VCaP (cell line): ENCODE measurements around the gene LIPT2.
A peak's percentile ranks its signal among the peaks of the same experiment; 100 is the strongest.
"Not testable (repeated sequence)": the region's sequence is repeated elsewhere in the genome, so short reads cannot be mapped to it uniquely, and the experiment has no call there.

Experiments used
- H3K27ac ChIP-seq: fragments of 450-650 bp; 2 replicates; pipeline ENCODE4 v1.5.1; 2017
- TF ChIP-seq, protein P1 (sequence below): fragments of 450-650 bp; conservative IDR thresholded peaks from 2 replicates; pipeline ENCODE4 v1.5.1; 2017; ENCODE audit warnings: mild to moderate bottlenecking, moderate library complexity

The LIPT2 gene

DNA sequence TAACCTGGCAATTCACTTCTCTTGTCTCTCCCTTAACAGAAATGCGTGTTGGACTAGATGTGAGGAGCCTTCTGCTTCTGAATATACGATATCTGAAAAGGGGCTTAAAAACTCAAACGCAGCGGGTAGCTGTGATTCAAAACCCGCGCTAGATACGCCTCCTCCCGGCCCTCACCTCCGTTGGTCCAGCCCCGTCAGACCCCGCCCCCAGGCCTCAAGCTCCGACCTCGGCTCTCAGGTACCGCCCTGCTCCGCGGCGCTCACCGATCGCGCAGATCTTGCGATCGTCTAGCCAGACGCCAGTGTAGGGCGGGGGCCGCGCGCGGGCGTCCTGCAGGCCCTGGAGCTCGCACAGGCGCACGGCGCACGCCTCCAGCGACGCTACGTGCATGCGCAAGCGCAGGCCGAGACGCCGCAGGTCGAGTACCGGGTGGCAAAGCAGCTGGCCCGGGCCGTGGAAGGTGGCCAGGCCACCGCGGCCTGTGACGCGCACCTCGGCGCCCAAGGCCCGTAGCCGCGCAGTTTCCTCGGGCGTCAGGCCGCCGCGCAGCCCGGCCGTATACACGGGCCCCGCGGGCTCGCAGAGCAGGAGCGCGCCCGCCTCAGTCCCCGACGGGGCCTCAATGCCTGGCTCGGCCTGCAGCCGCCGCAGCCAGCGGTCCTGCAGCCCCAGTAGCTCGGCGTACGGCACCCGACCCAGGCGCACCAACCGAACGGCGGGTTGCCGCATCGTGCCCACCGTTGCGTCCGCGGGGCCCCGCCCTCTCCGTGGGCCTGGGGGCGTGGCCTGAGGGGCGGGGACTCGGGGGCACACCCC, at the start of gene LIPT2:
Gene LIPT2 (minus strand): TSS at position 751 of the 817 bp plus-strand sequence. CDS start 21 bp downstream, at position 730.
- peak within 1 kb of the TSS; percentile 99 for H3K27ac ChIP-seq
- TF ChIP-seq, protein P1, sequence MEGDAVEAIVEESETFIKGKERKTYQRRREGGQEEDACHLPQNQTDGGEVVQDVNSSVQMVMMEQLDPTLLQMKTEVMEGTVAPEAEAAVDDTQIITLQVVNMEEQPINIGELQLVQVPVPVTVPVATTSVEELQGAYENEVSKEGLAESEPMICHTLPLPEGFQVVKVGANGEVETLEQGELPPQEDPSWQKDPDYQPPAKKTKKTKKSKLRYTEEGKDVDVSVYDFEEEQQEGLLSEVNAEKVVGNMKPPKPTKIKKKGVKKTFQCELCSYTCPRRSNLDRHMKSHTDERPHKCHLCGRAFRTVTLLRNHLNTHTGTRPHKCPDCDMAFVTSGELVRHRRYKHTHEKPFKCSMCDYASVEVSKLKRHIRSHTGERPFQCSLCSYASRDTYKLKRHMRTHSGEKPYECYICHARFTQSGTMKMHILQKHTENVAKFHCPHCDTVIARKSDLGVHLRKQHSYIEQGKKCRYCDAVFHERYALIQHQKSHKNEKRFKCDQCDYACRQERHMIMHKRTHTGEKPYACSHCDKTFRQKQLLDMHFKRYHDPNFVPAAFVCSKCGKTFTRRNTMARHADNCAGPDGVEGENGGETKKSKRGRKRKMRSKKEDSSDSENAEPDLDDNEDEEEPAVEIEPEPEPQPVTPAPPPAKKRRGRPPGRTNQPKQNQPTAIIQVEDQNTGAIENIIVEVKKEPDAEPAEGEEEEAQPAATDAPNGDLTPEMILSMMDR: no peak

DNA sequence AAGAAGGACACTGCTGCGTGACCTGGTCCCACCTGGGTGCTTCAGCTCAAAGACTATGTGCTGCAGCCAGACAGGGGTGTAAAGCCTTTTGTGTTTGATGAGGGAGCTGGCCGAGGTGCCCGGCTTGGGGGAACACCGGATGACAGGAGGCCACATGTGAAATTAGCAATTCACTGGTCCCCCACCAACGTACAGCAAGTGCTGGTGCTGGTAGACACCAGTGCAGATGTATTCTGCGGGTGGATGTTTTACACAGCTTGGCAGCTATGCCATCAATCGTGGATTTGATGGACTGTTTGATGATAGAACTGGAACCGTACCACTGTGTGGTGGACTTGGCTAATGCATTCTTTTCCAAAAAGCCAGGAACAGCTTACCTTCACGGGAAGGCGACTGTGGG, 47.9 kb upstream of the LIPT2 start:
- H3K27ac ChIP-seq: no peak overlapping the region
- TF ChIP-seq, protein P1: no peak

DNA sequence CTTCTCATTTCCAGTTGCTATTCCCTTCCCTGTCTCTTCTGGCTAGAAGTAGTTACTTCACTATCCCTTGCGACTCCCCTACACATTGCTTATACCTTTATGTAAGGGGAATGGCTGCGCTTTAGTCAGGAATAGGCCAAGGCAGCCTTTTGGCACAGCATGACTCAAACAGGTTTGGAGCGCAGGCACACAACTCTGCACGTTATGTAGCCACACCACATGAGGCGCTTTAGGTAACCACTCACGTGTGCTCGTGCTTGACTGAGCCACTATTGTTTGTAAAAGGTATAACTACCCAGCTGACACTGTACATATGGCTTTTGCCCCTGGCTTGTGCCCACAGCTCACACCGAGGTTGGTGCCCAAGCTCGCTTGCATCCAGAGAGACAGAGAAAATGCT, 46.7 kb upstream of the LIPT2 start:
- no peak overlapping the region for H3K27ac ChIP-seq
- TF ChIP-seq, protein P1: no peak

DNA sequence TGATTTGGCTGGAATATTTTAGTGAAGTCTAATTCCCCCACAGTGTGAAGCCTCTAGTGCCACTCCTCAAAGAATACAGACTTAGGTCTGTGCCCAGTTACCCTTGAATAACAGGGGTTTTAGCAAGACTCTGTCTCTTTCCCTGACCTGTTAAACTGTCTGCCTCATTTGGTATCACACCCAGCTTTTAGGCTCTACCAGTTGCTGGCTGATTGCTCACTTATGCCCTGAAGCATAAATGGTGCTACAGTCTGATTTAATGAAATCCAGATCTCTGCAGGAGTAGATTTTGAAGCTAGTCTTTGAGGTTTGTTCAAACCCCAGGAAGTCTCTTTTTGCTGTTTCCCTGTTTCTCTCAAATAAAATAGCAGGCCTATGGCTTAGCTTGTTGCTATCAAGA, 45.2 kb upstream of the LIPT2 start:
- TF ChIP-seq, protein P1: no peak
- no peak overlapping the region for H3K27ac ChIP-seq

DNA sequence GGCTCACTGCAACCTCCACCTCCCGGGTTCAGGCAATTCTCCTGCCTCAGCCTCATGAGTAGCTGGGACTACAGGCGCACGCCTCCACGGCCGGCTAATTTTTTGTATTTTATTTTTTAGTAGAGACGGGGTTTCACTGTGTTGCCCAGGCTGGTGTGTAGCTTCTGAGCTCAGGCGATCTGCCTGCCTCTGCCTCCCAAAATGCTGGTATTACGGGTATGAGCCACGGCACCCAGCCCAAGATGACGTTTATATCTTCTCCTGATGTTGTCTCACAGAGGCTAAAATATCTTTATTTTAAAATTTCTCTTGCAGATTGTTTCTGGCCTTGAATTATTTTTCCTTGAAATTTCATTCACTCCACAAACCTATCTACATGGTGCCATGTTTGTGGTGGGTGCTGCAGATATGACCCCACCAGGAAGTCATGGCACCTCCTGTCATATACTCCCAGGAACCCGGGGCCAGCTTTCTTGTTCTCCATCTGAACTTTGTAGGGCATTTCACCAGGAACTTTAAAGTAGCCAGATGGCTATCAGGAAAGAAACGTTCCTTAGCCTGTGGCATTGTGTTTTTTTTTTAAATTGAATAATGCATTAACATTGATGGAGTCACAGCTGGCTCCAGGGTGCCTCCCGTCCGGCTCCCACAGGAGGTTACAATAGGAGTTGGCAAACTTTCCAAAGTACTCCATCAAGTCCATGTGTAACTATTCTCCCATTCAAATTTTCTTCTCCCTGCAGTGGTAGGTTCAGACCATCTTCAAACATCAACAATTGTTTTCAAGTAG, 42.0 kb upstream of the LIPT2 start:
- TF ChIP-seq, protein P1: no peak
- H3K27ac ChIP-seq: no peak overlapping the region

DNA sequence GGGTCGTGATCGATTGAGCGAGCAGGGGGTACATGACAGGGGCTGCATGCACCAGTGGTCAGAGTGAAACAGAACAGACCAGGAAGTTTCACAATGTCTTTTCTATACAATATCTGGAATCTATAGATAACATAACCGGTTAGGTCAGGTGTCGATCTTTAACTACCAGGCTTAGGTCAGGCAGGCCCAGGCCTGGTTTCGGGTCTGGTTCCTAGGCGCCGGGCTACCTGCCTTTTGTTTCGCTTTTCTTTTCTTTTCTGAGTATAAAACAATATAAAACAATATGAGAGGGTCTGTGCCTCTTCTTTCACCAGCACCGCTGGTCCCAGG, 41.4 kb upstream of the LIPT2 start:
- H3K27ac ChIP-seq: not testable (repeated sequence)

DNA sequence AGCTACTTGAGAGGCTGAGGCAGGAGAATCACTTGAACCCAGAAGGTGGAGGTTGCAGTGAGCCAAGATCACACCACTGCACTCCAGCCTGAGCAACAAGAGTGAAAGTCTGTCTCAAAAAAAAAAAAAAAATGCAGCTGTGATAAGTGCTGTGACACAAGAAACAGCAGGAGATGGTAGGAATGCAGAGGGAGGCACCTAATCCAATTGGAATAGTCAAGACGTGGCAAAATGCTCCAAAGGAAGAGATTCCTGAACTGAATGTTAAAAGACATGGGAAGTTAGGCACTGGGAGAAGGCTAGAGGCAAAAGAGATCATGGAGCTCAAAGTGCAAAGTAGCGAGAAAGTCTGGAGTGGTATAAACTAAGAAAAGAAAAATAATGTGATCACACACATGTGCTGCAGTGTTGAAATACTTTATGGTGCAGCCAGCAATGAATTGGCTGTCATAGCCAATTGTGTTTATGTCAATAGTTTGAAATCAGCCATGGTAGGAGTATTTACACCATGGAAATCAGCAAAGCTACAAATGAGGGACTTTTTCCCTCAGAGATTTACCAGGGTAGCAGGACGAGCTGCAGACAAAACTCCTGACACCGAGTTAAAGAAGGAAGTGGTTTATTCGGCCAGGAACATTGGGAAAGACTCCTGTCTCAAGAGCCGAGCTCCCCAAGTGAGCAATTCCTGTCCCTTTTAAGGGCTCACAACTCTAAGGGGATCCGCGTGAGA, 40.9 kb upstream of the LIPT2 start:
- no peak overlapping the region for H3K27ac ChIP-seq
- TF ChIP-seq, protein P1: no peak
